SU-DHL-6 (cell line): ENCODE data around the gene GRID1.

Experiments
- EZH2phosphoT487 ChIP-seq: fragments of 200-600 bp; sonication (generic), shearing (Covaris generic); conservative IDR thresholded peaks from 2 replicates; pipeline ENCODE4 v1.6.1; 2018; ENCODE audit warnings: mild to moderate bottlenecking, antibody characterized with exemption, low read length, moderate library complexity, mixed read lengths
- TF ChIP-seq, protein P1 (sequence below): fragments of 200-600 bp; sonication (generic); IDR thresholded peaks from one replicate; pipeline ENCODE4 v1.5.1; 2017; ENCODE audit warnings: antibody characterized with exemption, mild to moderate bottlenecking, low read length, moderate library complexity; ENCODE audit not compliant: insufficient read depth, poor library complexity, severe bottlenecking

DNA sequence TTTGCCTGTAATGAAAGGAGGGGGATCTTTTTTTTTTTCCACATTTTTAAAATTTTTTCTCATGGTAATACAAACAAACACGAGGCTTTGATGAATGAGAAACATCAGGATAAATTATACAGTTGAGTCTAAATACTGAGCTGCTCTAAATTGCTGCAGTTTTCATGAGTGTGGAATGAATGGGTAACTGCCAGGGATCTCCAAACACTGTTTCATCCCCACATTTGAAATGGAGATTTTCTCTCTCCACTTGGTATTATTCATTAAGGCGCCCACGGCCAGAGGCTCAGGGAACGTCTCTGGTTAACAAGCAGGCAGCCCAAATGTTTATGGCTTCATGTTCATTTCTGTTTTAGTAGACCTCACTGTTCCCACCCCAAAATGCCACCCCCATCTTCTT is 717.1 kb downstream of the GRID1 start:
- TF ChIP-seq, protein P1, sequence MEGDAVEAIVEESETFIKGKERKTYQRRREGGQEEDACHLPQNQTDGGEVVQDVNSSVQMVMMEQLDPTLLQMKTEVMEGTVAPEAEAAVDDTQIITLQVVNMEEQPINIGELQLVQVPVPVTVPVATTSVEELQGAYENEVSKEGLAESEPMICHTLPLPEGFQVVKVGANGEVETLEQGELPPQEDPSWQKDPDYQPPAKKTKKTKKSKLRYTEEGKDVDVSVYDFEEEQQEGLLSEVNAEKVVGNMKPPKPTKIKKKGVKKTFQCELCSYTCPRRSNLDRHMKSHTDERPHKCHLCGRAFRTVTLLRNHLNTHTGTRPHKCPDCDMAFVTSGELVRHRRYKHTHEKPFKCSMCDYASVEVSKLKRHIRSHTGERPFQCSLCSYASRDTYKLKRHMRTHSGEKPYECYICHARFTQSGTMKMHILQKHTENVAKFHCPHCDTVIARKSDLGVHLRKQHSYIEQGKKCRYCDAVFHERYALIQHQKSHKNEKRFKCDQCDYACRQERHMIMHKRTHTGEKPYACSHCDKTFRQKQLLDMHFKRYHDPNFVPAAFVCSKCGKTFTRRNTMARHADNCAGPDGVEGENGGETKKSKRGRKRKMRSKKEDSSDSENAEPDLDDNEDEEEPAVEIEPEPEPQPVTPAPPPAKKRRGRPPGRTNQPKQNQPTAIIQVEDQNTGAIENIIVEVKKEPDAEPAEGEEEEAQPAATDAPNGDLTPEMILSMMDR = no peak
- TF ChIP-seq EZH2phosphoT487 = no peak
